Measurements from ENCODE around the gene CNTRL. TPM values are rescaled to one million over a fixed set of nuclear protein-coding genes. Genes with fewer than 3 reads are reported as not detected.
"Not testable (repeated sequence)": the region's sequence is repeated elsewhere in the genome, so short reads cannot be mapped to it uniquely, and the experiment has no call there.

CNTRL gene
- total and polyA plus RNA-seq, 4 donors: 1.6 to 8.7 (median 4.4) TPM

DNA sequence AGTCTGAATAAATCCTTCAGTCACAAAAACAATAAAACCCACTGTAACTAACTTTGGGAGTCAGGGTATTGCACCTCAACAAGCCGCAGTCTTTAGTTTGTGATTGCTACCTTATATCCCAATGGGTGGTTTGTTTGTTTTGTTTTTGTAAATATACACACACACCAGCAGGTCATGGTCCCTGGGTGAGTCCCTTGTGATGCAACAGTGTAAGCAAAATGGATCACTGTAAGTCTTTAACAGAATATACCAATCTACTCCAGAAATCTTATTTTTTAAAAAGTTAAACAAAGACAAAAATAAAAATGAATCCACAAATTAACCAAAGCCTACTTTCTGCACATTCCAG lies 104.6 kb downstream of the CNTRL start:
- H3K27me3 ChIP-seq (ENCODE audit: control insufficient read depth in 4 of 4, insufficient read depth in 4 of 4, low read length in 3 of 4); DNase-seq (ENCODE audit: low spot score); H3K9ac ChIP-seq (ENCODE audit: low read depth in 1 of 2, low read length in 2 of 2); H3K9me3 ChIP-seq (ENCODE audit: control insufficient read depth in 4 of 4, low read length in 3 of 4); H3K4me3 ChIP-seq (ENCODE audit: low read depth in 1 of 3, low read length in 3 of 3): not testable (repeated sequence)
- Histone ChIP-seq H3K4me1 (ENCODE audit: control insufficient read depth in 4 of 4, insufficient read depth in 4 of 4, low read length in 3 of 4) (peaks cover 13 to 66% (median 55%) of the 10 kb centered on the region in 4 donors), H3K27ac (ENCODE audit: low read depth in 1 of 2, low read length in 2 of 2) (peak overlapping the region; percentile 60 to 76), H3K36me3 (ENCODE audit: control insufficient read depth in 4 of 4, insufficient read depth in 3 of 4, low read depth in 1 of 4, low read length in 3 of 4) (peaks cover 0 to 12% (median 4%) of the 10 kb centered on the region in 4 donors)
- TF ChIP-seq FOXA2 (IDR thresholded peaks at IDR 0.05) (peak; percentile 66), FOXA1 (IDR thresholded peaks at IDR 0.05) (peak; percentile 62), JUND (IDR thresholded peaks at IDR 0.05) (peak in 1 of 2 donors; percentile 24), HNF4A (conservative IDR thresholded peaks at IDR 0.05) (peak; percentile 64 to 69), YY1 (IDR thresholded peaks at IDR 0.05) (peak; percentile 47), RXRA (IDR thresholded peaks at IDR 0.05) (peak; percentile 74 to 79), SP1 (IDR thresholded peaks at IDR 0.05) (peak; percentile 56)
- TF ChIP-seq, protein P1, sequence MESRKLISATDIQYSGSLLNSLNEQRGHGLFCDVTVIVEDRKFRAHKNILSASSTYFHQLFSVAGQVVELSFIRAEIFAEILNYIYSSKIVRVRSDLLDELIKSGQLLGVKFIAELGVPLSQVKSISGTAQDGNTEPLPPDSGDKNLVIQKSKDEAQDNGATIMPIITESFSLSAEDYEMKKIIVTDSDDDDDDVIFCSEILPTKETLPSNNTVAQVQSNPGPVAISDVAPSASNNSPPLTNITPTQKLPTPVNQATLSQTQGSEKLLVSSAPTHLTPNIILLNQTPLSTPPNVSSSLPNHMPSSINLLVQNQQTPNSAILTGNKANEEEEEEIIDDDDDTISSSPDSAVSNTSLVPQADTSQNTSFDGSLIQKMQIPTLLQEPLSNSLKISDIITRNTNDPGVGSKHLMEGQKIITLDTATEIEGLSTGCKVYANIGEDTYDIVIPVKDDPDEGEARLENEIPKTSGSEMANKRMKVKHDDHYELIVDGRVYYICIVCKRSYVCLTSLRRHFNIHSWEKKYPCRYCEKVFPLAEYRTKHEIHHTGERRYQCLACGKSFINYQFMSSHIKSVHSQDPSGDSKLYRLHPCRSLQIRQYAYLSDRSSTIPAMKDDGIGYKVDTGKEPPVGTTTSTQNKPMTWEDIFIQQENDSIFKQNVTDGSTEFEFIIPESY (IDR thresholded peaks at IDR 0.05): peak; percentile 43
- TF ChIP-seq, protein P2, sequence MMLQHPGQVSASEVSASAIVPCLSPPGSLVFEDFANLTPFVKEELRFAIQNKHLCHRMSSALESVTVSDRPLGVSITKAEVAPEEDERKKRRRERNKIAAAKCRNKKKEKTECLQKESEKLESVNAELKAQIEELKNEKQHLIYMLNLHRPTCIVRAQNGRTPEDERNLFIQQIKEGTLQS (IDR thresholded peaks at IDR 0.05): peak; percentile 62
- WGBS: 38% methylated on average over 1 of the region's 1 CpG

DNA sequence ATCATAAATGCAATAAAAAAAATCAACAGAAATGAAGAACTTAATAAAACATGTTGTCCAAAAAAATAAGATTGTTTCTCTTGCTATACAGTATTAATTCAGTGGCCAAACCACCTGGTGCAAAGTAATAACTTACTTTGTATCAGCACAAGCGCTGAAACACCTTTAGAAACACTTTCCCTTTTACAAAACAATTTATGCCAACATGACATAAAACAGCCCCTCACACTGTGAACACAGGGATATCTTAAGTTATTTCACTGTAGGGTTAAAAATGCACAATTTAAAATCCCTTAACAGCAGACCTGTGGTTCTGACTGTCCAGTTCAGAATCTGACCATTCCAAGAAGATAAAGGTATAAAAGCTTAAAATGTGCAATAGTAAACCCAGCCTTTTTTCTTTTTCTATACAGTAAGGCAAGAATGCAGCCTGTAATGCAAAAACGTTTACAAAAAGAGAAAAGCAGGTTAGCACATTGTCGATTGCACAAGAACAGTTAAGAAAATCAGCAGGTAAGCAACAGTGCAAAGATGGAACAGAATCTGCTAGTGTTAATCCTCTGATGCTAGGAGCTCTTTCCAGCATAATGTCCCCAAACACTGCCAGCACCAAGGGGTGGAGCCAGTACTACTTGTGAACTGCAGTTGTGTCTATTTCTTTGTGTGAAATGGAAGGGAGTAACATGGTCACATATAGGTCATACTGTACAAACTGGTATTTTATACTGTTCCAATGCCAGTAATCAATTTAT lies 105.4 kb downstream of the CNTRL start:
- DNase-seq (ENCODE audit: low spot score): no peak
- TF ChIP-seq, protein P1 (IDR thresholded peaks at IDR 0.05): no peak
- TF ChIP-seq FOXA1 (IDR thresholded peaks at IDR 0.05) (no peak), JUND (IDR thresholded peaks at IDR 0.05) (no peak), TAF1 (conservative IDR thresholded peaks at IDR 0.05) (no peak), SP1 (IDR thresholded peaks at IDR 0.05) (peak; percentile 9), YY1 (IDR thresholded peaks at IDR 0.05) (peak; percentile 54), HNF4G (IDR thresholded peaks at IDR 0.05) (no peak), GABPA (IDR thresholded peaks at IDR 0.05 in 1 of 2, conservative IDR thresholded peaks at IDR 0.05 in 1 of 2) (no peak), RAD21 (IDR thresholded peaks at IDR 0.05) (no peak), HNF4A (conservative IDR thresholded peaks at IDR 0.05) (peak; percentile 35 to 40), EGR1 (IDR thresholded peaks at IDR 0.05; ENCODE audit: low read depth in 2 of 2) (no peak), NR2F2 (IDR thresholded peaks at IDR 0.05) (no peak), FOXA2 (IDR thresholded peaks at IDR 0.05) (peak; percentile 6), RXRA (IDR thresholded peaks at IDR 0.05) (peak; percentile 20 to 40)
- TF ChIP-seq, protein P3, sequence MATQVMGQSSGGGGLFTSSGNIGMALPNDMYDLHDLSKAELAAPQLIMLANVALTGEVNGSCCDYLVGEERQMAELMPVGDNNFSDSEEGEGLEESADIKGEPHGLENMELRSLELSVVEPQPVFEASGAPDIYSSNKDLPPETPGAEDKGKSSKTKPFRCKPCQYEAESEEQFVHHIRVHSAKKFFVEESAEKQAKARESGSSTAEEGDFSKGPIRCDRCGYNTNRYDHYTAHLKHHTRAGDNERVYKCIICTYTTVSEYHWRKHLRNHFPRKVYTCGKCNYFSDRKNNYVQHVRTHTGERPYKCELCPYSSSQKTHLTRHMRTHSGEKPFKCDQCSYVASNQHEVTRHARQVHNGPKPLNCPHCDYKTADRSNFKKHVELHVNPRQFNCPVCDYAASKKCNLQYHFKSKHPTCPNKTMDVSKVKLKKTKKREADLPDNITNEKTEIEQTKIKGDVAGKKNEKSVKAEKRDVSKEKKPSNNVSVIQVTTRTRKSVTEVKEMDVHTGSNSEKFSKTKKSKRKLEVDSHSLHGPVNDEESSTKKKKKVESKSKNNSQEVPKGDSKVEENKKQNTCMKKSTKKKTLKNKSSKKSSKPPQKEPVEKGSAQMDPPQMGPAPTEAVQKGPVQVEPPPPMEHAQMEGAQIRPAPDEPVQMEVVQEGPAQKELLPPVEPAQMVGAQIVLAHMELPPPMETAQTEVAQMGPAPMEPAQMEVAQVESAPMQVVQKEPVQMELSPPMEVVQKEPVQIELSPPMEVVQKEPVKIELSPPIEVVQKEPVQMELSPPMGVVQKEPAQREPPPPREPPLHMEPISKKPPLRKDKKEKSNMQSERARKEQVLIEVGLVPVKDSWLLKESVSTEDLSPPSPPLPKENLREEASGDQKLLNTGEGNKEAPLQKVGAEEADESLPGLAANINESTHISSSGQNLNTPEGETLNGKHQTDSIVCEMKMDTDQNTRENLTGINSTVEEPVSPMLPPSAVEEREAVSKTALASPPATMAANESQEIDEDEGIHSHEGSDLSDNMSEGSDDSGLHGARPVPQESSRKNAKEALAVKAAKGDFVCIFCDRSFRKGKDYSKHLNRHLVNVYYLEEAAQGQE (IDR thresholded peaks at IDR 0.05): no peak
- TF ChIP-seq, protein P4, sequence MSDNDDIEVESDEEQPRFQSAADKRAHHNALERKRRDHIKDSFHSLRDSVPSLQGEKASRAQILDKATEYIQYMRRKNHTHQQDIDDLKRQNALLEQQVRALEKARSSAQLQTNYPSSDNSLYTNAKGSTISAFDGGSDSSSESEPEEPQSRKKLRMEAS (IDR thresholded peaks at IDR 0.05): no peak
- TF ChIP-seq, protein P5, sequence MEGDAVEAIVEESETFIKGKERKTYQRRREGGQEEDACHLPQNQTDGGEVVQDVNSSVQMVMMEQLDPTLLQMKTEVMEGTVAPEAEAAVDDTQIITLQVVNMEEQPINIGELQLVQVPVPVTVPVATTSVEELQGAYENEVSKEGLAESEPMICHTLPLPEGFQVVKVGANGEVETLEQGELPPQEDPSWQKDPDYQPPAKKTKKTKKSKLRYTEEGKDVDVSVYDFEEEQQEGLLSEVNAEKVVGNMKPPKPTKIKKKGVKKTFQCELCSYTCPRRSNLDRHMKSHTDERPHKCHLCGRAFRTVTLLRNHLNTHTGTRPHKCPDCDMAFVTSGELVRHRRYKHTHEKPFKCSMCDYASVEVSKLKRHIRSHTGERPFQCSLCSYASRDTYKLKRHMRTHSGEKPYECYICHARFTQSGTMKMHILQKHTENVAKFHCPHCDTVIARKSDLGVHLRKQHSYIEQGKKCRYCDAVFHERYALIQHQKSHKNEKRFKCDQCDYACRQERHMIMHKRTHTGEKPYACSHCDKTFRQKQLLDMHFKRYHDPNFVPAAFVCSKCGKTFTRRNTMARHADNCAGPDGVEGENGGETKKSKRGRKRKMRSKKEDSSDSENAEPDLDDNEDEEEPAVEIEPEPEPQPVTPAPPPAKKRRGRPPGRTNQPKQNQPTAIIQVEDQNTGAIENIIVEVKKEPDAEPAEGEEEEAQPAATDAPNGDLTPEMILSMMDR (IDR thresholded peaks at IDR 0.05; ENCODE audit: low read depth, low read length, missing input control): no peak
- TF ChIP-seq, protein P2 (IDR thresholded peaks at IDR 0.05): no peak
- Histone ChIP-seq H3K27me3 (ENCODE audit: control insufficient read depth in 4 of 4, insufficient read depth in 4 of 4, low read length in 3 of 4) (no peaks in the 10 kb centered on the region), H3K27ac (ENCODE audit: low read depth in 1 of 2, low read length in 2 of 2) (peak overlapping the region; percentile 35 to 54), H3K9ac (ENCODE audit: low read depth in 1 of 2, low read length in 2 of 2) (no peak overlapping the region), H3K9me3 (ENCODE audit: control insufficient read depth in 4 of 4, low read length in 3 of 4) (no peaks in the 10 kb centered on the region), H3K36me3 (ENCODE audit: control insufficient read depth in 4 of 4, insufficient read depth in 3 of 4, low read depth in 1 of 4, low read length in 3 of 4) (peaks cover 0 to 12% (median 4%) of the 10 kb centered on the region in 4 donors), H3K4me1 (ENCODE audit: control insufficient read depth in 4 of 4, insufficient read depth in 4 of 4, low read length in 3 of 4) (peaks cover 13 to 72% (median 62%) of the 10 kb centered on the region in 4 donors), H3K4me3 (ENCODE audit: low read depth in 1 of 3, low read length in 3 of 3) (no peak overlapping the region)
- 61% methylated on average over 3 of the region's 3 CpGs for WGBS

Data from liver (tissue), 9 donors.